ENCODE measurements around the gene MT1F. TPM values are rescaled to one million over a fixed set of nuclear protein-coding genes. Genes with fewer than 3 reads are reported as not detected.

MT1F gene
- total RNA-seq, 1 experiment from 2014 or later = 2.4 TPM

Other genes starting within 250 kb of the MT1F start
- 97.2 and 109 TPM in 2 replicates for gene AMFR, start 232.4 kb upstream of the MT1F start, total RNA-seq (2022)
- 81.7 and 83.4 TPM in 2 replicates for gene NUDT21, start 206.6 kb upstream of the MT1F start, total RNA-seq (2022)
- 68.5 and 72.5 TPM in 2 replicates for gene OGFOD1, start 206.4 kb upstream of the MT1F start, total RNA-seq (2022)
- 23.9 and 25.8 TPM in 2 replicates for gene BBS2, start 137.9 kb upstream of the MT1F start, total RNA-seq (2022)
- gene MT4, start 92.9 kb upstream of the MT1F start, total RNA-seq (2022) = not detected in 2 replicates
- gene MT3, start 68.4 kb upstream of the MT1F start, total RNA-seq (2022) = not detected in 2 replicates
- gene MT2A, start 49.4 kb upstream of the MT1F start, total RNA-seq (2022) = 2,490 and 3,582 TPM in 2 replicates
- gene MT1E, start 32.2 kb upstream of the MT1F start, total RNA-seq (2022) = 518 and 934 TPM in 2 replicates
- gene MT1M, start 25.3 kb upstream of the MT1F start, total RNA-seq (2022) = not detected in 2 replicates
- gene MT1A, start 19.3 kb upstream of the MT1F start, total RNA-seq (2022) = not detected in 2 replicates
- gene MT1B, start 6.1 kb upstream of the MT1F start, total RNA-seq (2022) = not detected in 2 replicates
- gene MT1G, start 10.1 kb downstream of the MT1F start, total RNA-seq (2022) = not detected in 2 replicates
- not detected in 2 replicates for gene MT1H, start 11.9 kb downstream of the MT1F start, total RNA-seq (2022)
- gene MT1X, start 24.5 kb downstream of the MT1F start, total RNA-seq (2022) = 79.3 and 108 TPM in 2 replicates
- 53.9 and 60.2 TPM in 2 replicates for gene NUP93, start 72.2 kb downstream of the MT1F start, total RNA-seq (2022)
- gene SLC12A3, start 207.2 kb downstream of the MT1F start, total RNA-seq (2022) = not detected in 2 replicates

Measured in MCF 10A (cell line).